Neural progenitor cell (in vitro differentiated cells): ENCODE results near the gene LTC4S. TPM values are rescaled to one million over a fixed set of nuclear protein-coding genes. Genes with fewer than 3 reads are reported as not detected.

ENCODE experiments used
- DNase-seq: peaks from one replicate; pipeline ENCODE4 v3.0.0-alpha.2; 2016; ENCODE audit warnings: low spot score
- H2AFZ ChIP-seq: fragments of 200-600 bp; sonication (generic); replicated peaks from 2 replicates; pipeline ENCODE4 v1.6.1; 2016; ENCODE audit warnings: antibody characterized with exemption
- H3F3A ChIP-seq: fragments of 200-600 bp; sonication (generic); 2 replicates; pipeline ENCODE4 v1.6.1; 2016; ENCODE audit warnings: antibody characterized with exemption, low read depth
- H3K27ac ChIP-seq: fragments of 200-600 bp; sonication (generic); 2 replicates; pipeline ENCODE4 v1.5.1; 2016; ENCODE audit warnings: mild to moderate bottlenecking
- H3K27me3 ChIP-seq: fragments of 200-600 bp; sonication (generic); 2 replicates; pipeline ENCODE4 v1.6.1; 2016; ENCODE audit warnings: mild to moderate bottlenecking, moderate library complexity
- H3K36me3 ChIP-seq: fragments of 200-600 bp; sonication (generic); 2 replicates; pipeline ENCODE4 v1.5.1; 2016
- H3K4me1 ChIP-seq: fragments of 200-600 bp; sonication (generic); 2 replicates; pipeline ENCODE4 v1.6.1; 2016; ENCODE audit warnings: mixed run types
- H3K4me2 ChIP-seq: fragments of 200-600 bp; sonication (generic); 2 replicates; pipeline ENCODE4 v1.6.1; 2016
- H3K4me3 ChIP-seq: fragments of 200-600 bp; sonication (generic); 2 replicates; pipeline ENCODE4 v1.5.1; 2016
- H3K79me2 ChIP-seq: fragments of 200-600 bp; sonication (generic); 2 replicates; pipeline ENCODE4 v1.6.1; 2016; ENCODE audit warnings: low read depth
- H3K9ac ChIP-seq: fragments of 200-600 bp; sonication (generic); 2 replicates; pipeline ENCODE4 v1.6.1; 2016
- H3K9me3 ChIP-seq: fragments of 200-600 bp; sonication (generic); 2 replicates; pipeline ENCODE4 v1.5.1; 2016; ENCODE audit warnings: low read depth
- H4K20me1 ChIP-seq: fragments of 200-600 bp; sonication (generic); 2 replicates; pipeline ENCODE4 v1.6.1; 2016; ENCODE audit warnings: low read depth
- H3K27ac Mint-ChIP-seq: 3 replicates; pipeline ENCODE4 v1.8.0; 2021; ENCODE audit warnings: mixed read lengths
- H3K27me3 Mint-ChIP-seq: 2 replicates; pipeline ENCODE4 v1.8.0; 2022; ENCODE audit warnings: low read depth, mild to moderate bottlenecking, inconsistent platforms, moderate library complexity, mixed read lengths; ENCODE audit not compliant: insufficient read depth
- H3K36me3 Mint-ChIP-seq: 3 replicates; pipeline ENCODE4 v1.8.0; 2021; ENCODE audit warnings: mixed read lengths
- H3K4me1 Mint-ChIP-seq: 3 replicates; pipeline ENCODE4 v1.8.0; 2021; ENCODE audit warnings: mixed read lengths
- H3K4me3 Mint-ChIP-seq: 3 replicates; pipeline ENCODE4 v1.8.0; 2021; ENCODE audit warnings: mild to moderate bottlenecking, moderate library complexity, mixed read lengths
- H3K9me3 Mint-ChIP-seq: 3 replicates; pipeline ENCODE4 v1.8.0; 2020; ENCODE audit warnings: mixed read lengths
- CTCF ChIP-seq: fragments of 200-600 bp; sonication (generic); IDR thresholded peaks from 2 replicates; pipeline ENCODE4 v1.5.1; 2017; ENCODE audit warnings: antibody characterized with exemption, mild to moderate bottlenecking
- EZH2 ChIP-seq: fragments of 200-600 bp; sonication (generic); IDR thresholded peaks from 2 replicates; pipeline ENCODE4 v1.6.1; 2017; ENCODE audit warnings: antibody characterized with exemption, mild to moderate bottlenecking, moderate library complexity
- EZH2phosphoT487 ChIP-seq: fragments of 200-600 bp; sonication (generic); IDR thresholded peaks from 2 replicates; pipeline ENCODE4 v1.6.1; 2017; ENCODE audit warnings: antibody characterized with exemption
- total RNA-seq: library from RNA; depleted of rRNA; stranded (reverse); fragments of >200 nt; gene quantifications from 2 replicates; pipeline ENCODE4 v1.2.3, GENCODE V29; 2015; ENCODE audit warnings: low replicate concordance

The LTC4S gene
- total RNA-seq, 1 donor from 2014 or later, result not detected

GRCh38 chr5:179795049-179795862, 1.5 kb downstream of the LTC4S start:
- Histone ChIP-seq H3K36me3 (no peaks in the 10 kb centered on the region), H3K9ac (no peak overlapping the region), H3K4me2 (peak overlapping the region; percentile 98), H3K79me2 (no peaks in the 10 kb centered on the region), H3K9me3 (no peaks in the 10 kb centered on the region), H3K27ac (no peak overlapping the region), H3K27me3 (peaks cover 20% of the 10 kb centered on the region), H3K4me3 (peak overlapping the region; percentile 67), H4K20me1 (peaks cover 13% of the 10 kb centered on the region), H2AFZ (peak overlapping the region; percentile 79), H3F3A (peaks cover 21% of the 10 kb centered on the region), H3K4me1 (no peaks in the 10 kb centered on the region)
- peaks cover 20% of the 10 kb centered on the region for H3K27me3 Mint-ChIP-seq
- H3K36me3 Mint-ChIP-seq, result peaks cover 12% of the 10 kb centered on the region
- TF ChIP-seq EZH2 (peak; percentile 41), EZH2phosphoT487 (no peak)
- H3K4me3 Mint-ChIP-seq, result peak overlapping the region; percentile 80
- DNase-seq, result peak; percentile 54
- peaks cover 3% of the 10 kb centered on the region for H3K4me1 Mint-ChIP-seq
- no peaks in the 10 kb centered on the region for H3K9me3 Mint-ChIP-seq
- H3K27ac Mint-ChIP-seq, result no peak overlapping the region

GRCh38 chr5:179795863-179796833, 2.4 kb downstream of the LTC4S start:
- H3K36me3 ChIP-seq, result no peaks in the 10 kb centered on the region
- peak overlapping the region; percentile 79 for H3K4me3 Mint-ChIP-seq
- peaks cover 20% of the 10 kb centered on the region for H3K27me3 Mint-ChIP-seq
- H3F3A ChIP-seq, result peaks cover 21% of the 10 kb centered on the region
- no peaks in the 10 kb centered on the region for H3K9me3 ChIP-seq
- peaks cover 3% of the 10 kb centered on the region for H3K4me1 Mint-ChIP-seq
- no peak overlapping the region for H3K27ac ChIP-seq
- no peaks in the 10 kb centered on the region for H3K9me3 Mint-ChIP-seq
- H3K4me3 ChIP-seq, result peak overlapping the region; percentile 67
- peak overlapping the region; percentile 98 for H3K4me2 ChIP-seq
- peak overlapping the region; percentile 79 for H2AFZ ChIP-seq
- peaks cover 20% of the 10 kb centered on the region for H3K27me3 ChIP-seq
- H3K79me2 ChIP-seq, result no peaks in the 10 kb centered on the region
- H3K9ac ChIP-seq, result peak overlapping the region; percentile 17
- H3K4me1 ChIP-seq, result no peaks in the 10 kb centered on the region
- H3K27ac Mint-ChIP-seq, result no peak overlapping the region
- peaks cover 20% of the 10 kb centered on the region for H4K20me1 ChIP-seq
- H3K36me3 Mint-ChIP-seq, result peaks cover 12% of the 10 kb centered on the region
- TF ChIP-seq EZH2phosphoT487 (no peak), CTCF (peak; percentile 61)
- DNase-seq, result peak; percentile 91

- no peak for DNase-seq
- Histone ChIP-seq H3K27ac (no peak overlapping the region), H3K4me3 (peak overlapping the region; percentile 67), H4K20me1 (peaks cover 29% of the 10 kb centered on the region), H3K36me3 (no peaks in the 10 kb centered on the region), H3K9me3 (no peaks in the 10 kb centered on the region), H3K9ac (no peak overlapping the region), H3K4me2 (peak overlapping the region; percentile 98), H3K27me3 (peaks cover 20% of the 10 kb centered on the region), H3K4me1 (peaks cover 1% of the 10 kb centered on the region), H2AFZ (no peak overlapping the region), H3F3A (peaks cover 26% of the 10 kb centered on the region), H3K79me2 (no peaks in the 10 kb centered on the region)
- no peak for TF ChIP-seq EZH2phosphoT487
- TF ChIP-seq CTCF, result no peak
- TF ChIP-seq EZH2, result no peak
- Mint-ChIP-seq H3K27ac (peak overlapping the region; percentile 72), H3K4me1 (peaks cover 7% of the 10 kb centered on the region), H3K9me3 (no peaks in the 10 kb centered on the region), H3K27me3 (peaks cover 20% of the 10 kb centered on the region), H3K36me3 (peaks cover 15% of the 10 kb centered on the region), H3K4me3 (peak overlapping the region; percentile 79)
These were observed 3.3 kb downstream of the LTC4S start for GRCh38 chr5:179796877-179797608.
